Endothelial cell of umbilical vein (primary cell): ENCODE data around the gene MMS19. TPM values are rescaled to one million over a fixed set of nuclear protein-coding genes. Genes with fewer than 3 reads are reported as not detected.
A peak's percentile ranks its signal among the peaks of the same experiment; 100 is the strongest.

ENCODE experiments used
- BruUV-seq: library from RNA; stranded (reverse); fragments of 400-500 nt; replicated peaks from 2 replicates; lab custom pipeline; 2021; lab: Mats Ljungman, UMichigan
- CTCF ChIA-PET: fragments of 300-600, 350-600 bp; sonication (Branson Sonifier 250); formaldehyde crosslinking; loops from one replicate; lab custom pipeline; 2021; ENCODE audit warnings: antibody characterized with exemption, inconsistent platforms; lab: Charles Lee
- POLR2A ChIA-PET: fragments of 300-600, 350-600 bp; sonication (Branson Sonifier 250); formaldehyde crosslinking; loops from one replicate; lab custom pipeline; 2021; ENCODE audit warnings: antibody characterized with exemption, inconsistent platforms; lab: Charles Lee
- DNase-seq: peaks from one replicate; pipeline ENCODE4 v3.0.0-alpha.2; 2011; ENCODE audit warnings: low read depth, low spot score
- FAIRE-seq: peaks from 2 replicates; lab custom pipeline; 2011; peaks lifted over from hg19 to GRCh38; lab: Jason Lieb, UNC
- H2AFZ ChIP-seq: 2 replicates; pipeline ENCODE4 v1.6.0; 2012; ENCODE audit warnings: low read depth, low read length, control low read depth, inconsistent platforms
- H3K27ac ChIP-seq: 2 replicates; pipeline ENCODE4 v1.5.1; 2011; ENCODE audit warnings: low read depth, mild to moderate bottlenecking, control low read depth, low read length, moderate library complexity; ENCODE audit not compliant: insufficient read depth
- H3K27me3 ChIP-seq, 2 experiments: 2 replicates each; pipeline versions ENCODE4 v1.6.0 to v1.6.1; 2011; ENCODE audit warnings: low read length in 2 of 2, mixed read lengths in 1 of 2; ENCODE audit not compliant: control insufficient read depth in 2 of 2, insufficient read depth in 2 of 2
- H3K36me3 ChIP-seq, 2 experiments: 2 replicates in 1 of 2; 3 replicates in 1 of 2; pipeline ENCODE4 v1.5.1; 2011; ENCODE audit warnings: low read length in 2 of 2, mild to moderate bottlenecking in 1 of 2, moderate library complexity in 1 of 2; ENCODE audit not compliant: control insufficient read depth in 2 of 2, insufficient read depth in 2 of 2; ENCODE audit errors: extremely low read depth in 1 of 2
- H3K4me1 ChIP-seq: 3 replicates; pipeline ENCODE4 v1.5.1; 2011; ENCODE audit warnings: mild to moderate bottlenecking, low read length; ENCODE audit not compliant: control insufficient read depth, insufficient read depth; ENCODE audit errors: extremely low read depth
- H3K4me2 ChIP-seq: 2 replicates; pipeline ENCODE4 v1.6.1; 2011; ENCODE audit warnings: low read length, control low read depth, mixed read lengths; ENCODE audit not compliant: insufficient read depth
- H3K4me3 ChIP-seq, 3 experiments: fragments of 200-600 bp in 1 of 3; sonication (generic), shearing (Covaris generic) in 1 of 3; replicated peaks in 1 of 3; 2 replicates each; pipeline ENCODE4 v1.5.1; 2011 to 2016; ENCODE audit warnings: control low read depth in 3 of 3, low read length in 3 of 3, mild to moderate bottlenecking in 2 of 3, inconsistent platforms in 1 of 3, low read depth in 1 of 3, moderate library complexity in 1 of 3; ENCODE audit not compliant: insufficient read depth in 1 of 3
- H3K79me2 ChIP-seq: 2 replicates; pipeline ENCODE4 v1.6.0; 2012; ENCODE audit warnings: low read length, inconsistent platforms; ENCODE audit not compliant: control insufficient read depth, insufficient read depth
- H3K9ac ChIP-seq: replicated peaks from 2 replicates; pipeline ENCODE3; 2011; ENCODE audit warnings: low read length, control low read depth; ENCODE audit not compliant: insufficient read depth; ENCODE audit errors: extremely low read depth
- H3K9me1 ChIP-seq: replicated peaks from 3 replicates; pipeline ENCODE4 v1.6.0; 2011; ENCODE audit warnings: mild to moderate bottlenecking, low read length; ENCODE audit not compliant: control insufficient read depth, insufficient read depth; ENCODE audit errors: extremely low read depth
- H3K9me3 ChIP-seq: replicated peaks from 2 replicates; pipeline ENCODE4 v1.5.1; 2012; ENCODE audit warnings: low read length, inconsistent platforms; ENCODE audit not compliant: control insufficient read depth, insufficient read depth
- H4K20me1 ChIP-seq: replicated peaks from 2 replicates; pipeline ENCODE3; 2011; ENCODE audit warnings: mild to moderate bottlenecking, low read length; ENCODE audit not compliant: control insufficient read depth, insufficient read depth; ENCODE audit errors: extremely low read depth
- CTCF ChIP-seq, 2 donors: IDR thresholded peaks; 1 replicate in 1 of 2; 2 replicates in 1 of 2; pipeline ENCODE4 v1.5.1; 2011; ENCODE audit warnings: low read length in 2 of 2, mild to moderate bottlenecking in 2 of 2, moderate library complexity in 2 of 2, control low read depth in 1 of 2, inconsistent platforms in 1 of 2, low read depth in 1 of 2; ENCODE audit not compliant: insufficient read depth in 1 of 2; ENCODE audit errors: extremely low read depth in 1 of 2
- EZH2 ChIP-seq: IDR thresholded peaks from 2 replicates; pipeline ENCODE4 v1.6.1; 2012; ENCODE audit warnings: borderline replicate concordance, low read depth, mild to moderate bottlenecking, moderate library complexity, low read length, inconsistent platforms; ENCODE audit not compliant: severe bottlenecking
- FOS ChIP-seq: IDR thresholded peaks from 2 replicates; pipeline ENCODE4 v1.6.1; 2011; ENCODE audit warnings: mild to moderate bottlenecking, low read length, moderate library complexity, borderline replicate concordance; ENCODE audit not compliant: insufficient read depth
- GATA2 ChIP-seq: IDR thresholded peaks from 2 replicates; pipeline ENCODE4 v1.7.0; 2011; ENCODE audit warnings: low read depth, mild to moderate bottlenecking, moderate library complexity, mixed read lengths, low read length; ENCODE audit not compliant: insufficient read length, insufficient read depth
- JUN ChIP-seq: IDR thresholded peaks from 2 replicates; pipeline ENCODE4 v1.6.1; 2011; ENCODE audit warnings: borderline replicate concordance, low read depth; ENCODE audit not compliant: insufficient read length, insufficient read depth
- MAX ChIP-seq: IDR thresholded peaks from 2 replicates; pipeline ENCODE4 v1.6.1; 2011; ENCODE audit not compliant: insufficient read depth, insufficient read length
- MYC ChIP-seq: IDR thresholded peaks from one replicate; pipeline ENCODE4 v1.6.1; 2011; ENCODE audit warnings: mild to moderate bottlenecking, low read depth, low read length
- POLR2A ChIP-seq: IDR thresholded peaks from 2 replicates; pipeline ENCODE4 v1.6.1; 2012; ENCODE audit warnings: low read depth, mild to moderate bottlenecking, control low read depth, low read length
- POLR2AphosphoS5 ChIP-seq: IDR thresholded peaks from 2 replicates; pipeline ENCODE4 v1.6.1; 2012; ENCODE audit warnings: low read depth, mild to moderate bottlenecking, control low read depth, low read length, moderate library complexity; ENCODE audit not compliant: insufficient read depth
- dilution Hi-C: fragments of 300-500 bp; cut with MboI; formaldehyde crosslinking; loops from one replicate; pipeline ENCODE4 v1.15.0; 2019; ENCODE audit warnings: low sequenced_read_pairs; ENCODE audit not compliant: extremely low pct_ligation_motif_present
- intact Hi-C: fragments of 100-400 bp; cut with micrococcal nuclease; formaldehyde crosslinking; loops from one replicate; pipeline ENCODE4 v1.10.0; 2022
- polyA plus RNA-seq, 4 experiments: library from polyadenylated mRNA; depleted of rRNA in 3 of 4; stranded (reverse) in 3 of 4; unstranded in 1 of 4; fragments of >200 nt; gene quantifications; 2 replicates each; pipeline versions ENCODE4 v1.2.1 to v1.2.3, GENCODE V29; 2011 to 2012; ENCODE audit warnings: missing spikeins in 1 of 4
- total RNA-seq: library from RNA; stranded (reverse); gene quantifications from 2 replicates; pipeline ENCODE4 v1.2.3, GENCODE V29; 2021

MMS19 gene
- total and polyA plus RNA-seq, 2 donors (not counting 3 experiments of a cell fraction or from before 2014, with no cell fraction given), result 95.2 to 123 TPM

GRCh38 chr10:97539523-97540200, 41.4 kb upstream of the MMS19 start:
- no peak for DNase-seq
- H3K79me2 ChIP-seq, result peaks cover 4% of the 10 kb centered on the region
- intact Hi-C loops (no loop called here), dilution Hi-C loops (no loop called here)
- H3K9me1 ChIP-seq, result no peaks in the 10 kb centered on the region
- ChIA-PET POLR2A (interaction anchor here (1.3 kb wide), 1 partner anchor 21 kb away, joined by 5 read pairs; no protein-coding TSS in a partner anchor), CTCF (interaction anchor here (0.6 to 6.6 kb wide), 10 partner anchors 11 to 75 kb away, joined by 3 to 93 read pairs (median 6); partner anchors contain the start of genes ANKRD2 and UBTD1)
- no peak for TF ChIP-seq POLR2AphosphoS5
- no peak for TF ChIP-seq CTCF (IDR thresholded peaks at IDR 0.05; ENCODE audit: extremely low read depth in 1 of 2, insufficient read depth in 1 of 2, low read depth in 1 of 2, low read length in 2 of 2)
- no peak for TF ChIP-seq GATA2
- no peak for TF ChIP-seq EZH2
- no peak for TF ChIP-seq MYC
- TF ChIP-seq JUN, result no peak
- TF ChIP-seq POLR2A, result no peak
- no peak for TF ChIP-seq MAX
- no peak for TF ChIP-seq FOS
- H3K9ac ChIP-seq, result no peak overlapping the region
- H3K27me3 ChIP-seq, result no peaks in the 10 kb centered on the region
- BruUV-seq, result no TSS peak
- no peak overlapping the region for H3K4me2 ChIP-seq
- peaks cover 52% of the 10 kb centered on the region for H3K4me1 ChIP-seq
- H3K9me3 ChIP-seq, result no peaks in the 10 kb centered on the region
- no peak overlapping the region for H2AFZ ChIP-seq
- no peak overlapping the region for H3K4me3 ChIP-seq
- H3K36me3 ChIP-seq, result no peaks in the 10 kb centered on the region
- no peak for FAIRE-seq
- peak overlapping the region; percentile 3 for H3K27ac ChIP-seq
- H4K20me1 ChIP-seq, result no peaks in the 10 kb centered on the region
